Activated naive CD4-positive, alpha-beta T cell treated with anti-CD3 and anti-CD28 coated beads, Interleukin-2, amount 50 U/mL, for 72 hours (primary cell): ENCODE results near the gene CENPX. TPM values are rescaled to one million over a fixed set of nuclear protein-coding genes. Genes with fewer than 3 reads are reported as not detected.
"Not testable (repeated sequence)": the region's sequence is repeated elsewhere in the genome, so short reads cannot be mapped to it uniquely, and the experiment has no call there.

Experiments used
- ATAC-seq, 2 donors: fragments of 150-1000 bp; cut with Tn5 transposase; 2 replicates each; pipeline ENCODE4 v1.10.0; 2021; ENCODE audit warnings: mild to moderate bottlenecking in 2 of 2, moderate library complexity in 2 of 2
- DNase-seq, 2 donors: peaks; one replicate each; pipeline ENCODE4 v3.0.0; 2021 to 2022; ENCODE audit warnings: low spot score in 2 of 2
- H3K27ac Mint-ChIP-seq, 2 donors: one replicate each; pipeline ENCODE4 v1.8.0; 2022; ENCODE audit warnings: mild to moderate bottlenecking in 2 of 2, mixed read lengths in 2 of 2
- H3K36me3 Mint-ChIP-seq, 2 donors: one replicate each; pipeline ENCODE4 v1.8.0; 2022; ENCODE audit warnings: mixed read lengths in 2 of 2
- H3K9me3 Mint-ChIP-seq, 2 donors: one replicate each; pipeline ENCODE4 v1.8.0; 2022; ENCODE audit warnings: mixed read lengths in 2 of 2
- total RNA-seq, 2 donors: library from RNA; stranded (reverse); gene quantifications; one replicate each; pipeline ENCODE4 v1.2.3, GENCODE V29; 2022

CENPX gene
- total RNA-seq, 2 donors from 2014 or later: 47.8 to 62.7 TPM

DNA sequence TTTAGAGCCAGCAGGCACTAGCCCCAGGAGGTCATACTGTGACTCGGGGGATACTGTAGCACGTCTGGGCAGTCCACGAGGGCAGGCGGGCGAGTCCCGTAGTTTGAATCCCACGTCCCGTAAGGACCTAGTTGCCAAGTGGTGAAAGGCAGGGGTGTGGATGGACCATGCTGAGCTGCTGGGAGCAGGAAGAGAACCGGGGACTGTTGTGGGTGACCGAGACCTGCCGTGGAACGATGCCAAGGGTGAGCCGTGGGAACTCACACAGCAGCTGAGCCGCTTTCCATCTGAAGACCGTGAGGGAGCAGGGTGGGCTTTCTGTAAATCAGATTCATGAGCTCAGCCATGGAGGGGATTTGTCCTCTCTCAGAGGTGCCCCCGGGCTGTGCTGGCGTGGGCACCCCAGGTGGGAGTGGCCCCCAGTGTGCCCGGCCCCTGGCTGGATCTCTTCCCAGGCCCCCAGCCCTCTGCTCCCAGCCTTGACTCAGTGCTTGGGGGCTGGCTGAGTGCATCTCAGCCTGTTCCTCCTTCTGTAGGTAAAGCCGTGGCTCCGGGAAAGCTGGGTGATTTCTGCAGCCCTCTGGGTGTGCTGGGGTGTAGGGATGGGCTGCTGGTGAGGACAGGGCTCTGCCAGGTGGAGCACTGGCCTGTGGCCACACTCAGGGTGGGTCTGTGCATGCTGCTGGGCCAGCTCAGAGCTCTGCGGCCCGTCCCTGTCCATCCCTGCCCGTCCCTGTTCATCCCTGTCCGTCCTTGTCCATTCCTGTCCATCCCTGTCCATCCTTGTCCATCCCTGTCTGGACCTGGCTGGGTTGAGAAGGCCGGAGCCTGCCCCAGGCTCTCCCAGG, 31.6 kb downstream of the CENPX start:
- ATAC-seq (peak in 1 of 2 donors; percentile 7), DNase-seq (no peak)
- H3K9me3 Mint-ChIP-seq: no peaks in the 10 kb centered on the region
- H3K36me3 Mint-ChIP-seq: no peaks in the 10 kb centered on the region
- H3K27ac Mint-ChIP-seq: no peak overlapping the region

- Mint-ChIP-seq H3K36me3 (peaks cover 0 to 7% of the 10 kb centered on the region in 2 donors), H3K9me3 (no peaks in the 10 kb centered on the region), H3K27ac (no peak overlapping the region)
- ATAC-seq (no peak), DNase-seq (no peak)
Observed at GRCh38 chr17:81987161-81987770, 35.4 kb downstream of the CENPX start.

DNA sequence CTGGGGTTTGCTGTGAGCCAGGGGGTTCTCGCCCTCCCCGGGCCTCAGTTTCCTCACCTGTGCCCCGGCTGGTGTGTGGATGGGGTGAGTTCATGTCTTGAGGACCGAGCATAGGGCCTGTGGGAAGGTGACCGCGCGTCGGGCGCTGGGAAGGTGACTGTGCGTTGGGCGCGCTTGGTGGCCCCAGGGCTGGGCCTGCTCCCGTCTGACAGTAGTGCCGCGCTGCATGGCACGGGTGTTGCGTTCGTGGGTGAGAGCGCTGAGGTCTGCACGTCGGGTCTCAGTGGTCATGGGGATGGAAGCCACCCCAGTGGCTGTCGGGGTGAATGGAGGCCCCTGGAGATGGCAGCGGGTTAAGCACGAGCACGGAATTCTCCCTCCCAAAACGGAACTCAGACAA, 36.1 kb downstream of the CENPX start:
- DNase-seq (no peak), ATAC-seq (no peak)
- Mint-ChIP-seq H3K9me3 (no peaks in the 10 kb centered on the region), H3K36me3 (peaks cover 0 to 7% of the 10 kb centered on the region in 2 donors), H3K27ac (no peak overlapping the region)

DNA sequence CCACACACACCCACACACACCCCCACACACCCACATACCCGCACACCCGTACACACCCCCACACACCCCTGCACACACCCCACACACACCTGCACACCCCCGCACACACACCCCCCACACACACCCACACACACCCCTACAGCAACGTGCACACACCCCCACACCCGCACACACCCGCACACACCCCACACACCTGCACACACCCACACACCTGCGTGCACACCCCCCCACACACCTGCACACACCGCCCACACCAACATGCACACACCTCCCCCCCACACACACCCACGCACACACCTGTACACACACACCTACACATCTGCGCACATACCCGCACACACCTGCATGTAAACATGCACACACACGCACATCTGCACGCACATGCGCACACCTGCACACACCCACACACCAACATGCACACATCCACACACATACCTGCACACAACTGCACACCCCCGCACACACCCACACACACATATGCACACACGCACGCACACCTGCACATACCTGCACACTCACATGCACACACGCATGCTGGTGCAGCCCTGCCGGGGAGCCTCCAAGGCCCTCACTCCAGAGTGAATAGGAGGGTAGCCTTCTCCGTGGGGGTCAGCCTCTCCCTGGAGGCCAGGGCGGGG, 37.8 kb downstream of the CENPX start:
- no peaks in the 10 kb centered on the region for H3K9me3 Mint-ChIP-seq
- H3K27ac Mint-ChIP-seq: no peak overlapping the region
- ATAC-seq (no peak), DNase-seq (no peak)
- H3K36me3 Mint-ChIP-seq: peaks cover 0 to 7% of the 10 kb centered on the region in 2 donors

GRCh38 chr17:81983639-81984373, 38.9 kb downstream of the CENPX start:
- H3K36me3 Mint-ChIP-seq: peaks cover 7 to 8% of the 10 kb centered on the region in 2 donors
- H3K9me3 Mint-ChIP-seq: no peaks in the 10 kb centered on the region
- DNase-seq (no peak), ATAC-seq (no peak)
- no peak overlapping the region for H3K27ac Mint-ChIP-seq

GRCh38 chr17:81983011-81983638, 39.6 kb downstream of the CENPX start:
- Mint-ChIP-seq H3K36me3 (peaks cover 7 to 10% of the 10 kb centered on the region in 2 donors), H3K9me3 (no peaks in the 10 kb centered on the region), H3K27ac (no peak overlapping the region)
- no peak for DNase-seq
- no peak for ATAC-seq

DNA sequence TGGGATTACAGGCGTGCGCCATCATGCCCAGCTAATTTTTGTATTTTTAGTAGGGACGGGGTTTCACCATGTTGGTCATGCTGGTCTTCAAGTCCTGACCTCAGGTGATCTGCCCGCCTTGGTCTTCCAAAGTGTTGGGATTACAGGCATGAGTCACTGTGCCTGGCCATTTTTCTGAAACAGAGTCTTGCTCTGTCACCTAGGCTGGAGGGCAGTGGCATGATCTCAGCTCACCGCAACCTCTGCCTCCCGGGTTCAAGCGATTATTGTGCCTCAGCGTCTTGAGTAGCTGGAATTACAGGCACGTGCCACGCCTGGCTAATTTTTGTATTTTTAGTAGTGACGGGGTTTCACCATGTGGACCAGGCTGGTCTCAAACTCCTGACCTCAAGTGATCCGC, 41.2 kb downstream of the CENPX start:
- not testable (repeated sequence) for H3K27ac Mint-ChIP-seq, H3K9me3 Mint-ChIP-seq, ATAC-seq, DNase-seq
- peaks cover 7 to 15% of the 10 kb centered on the region in 2 donors for H3K36me3 Mint-ChIP-seq

GRCh38 chr17:81980707-81981343, 41.9 kb downstream of the CENPX start:
- no peak overlapping the region for H3K27ac Mint-ChIP-seq
- ATAC-seq: no peak
- DNase-seq: no peak
- no peaks in the 10 kb centered on the region for H3K9me3 Mint-ChIP-seq
- H3K36me3 Mint-ChIP-seq: peaks cover 13 to 17% of the 10 kb centered on the region in 2 donors

DNA sequence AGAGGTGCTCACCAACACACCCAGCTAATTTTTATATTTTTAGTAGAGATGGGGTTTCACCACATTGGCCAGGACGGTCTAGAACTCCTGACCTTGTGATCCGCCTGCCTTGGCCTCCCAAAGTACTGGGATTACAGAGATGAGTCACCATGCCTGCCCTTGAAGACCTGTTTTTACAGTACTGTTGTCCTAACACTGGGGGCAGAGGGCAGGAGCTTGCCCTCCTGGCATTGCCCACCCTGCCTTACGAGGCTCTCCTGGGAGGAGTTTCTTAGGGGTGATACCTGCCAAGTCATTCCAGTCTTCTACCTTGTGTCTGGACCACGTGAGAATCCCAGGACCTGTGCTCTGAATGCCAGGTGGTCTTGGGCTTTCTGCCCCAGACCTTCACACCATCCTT, 42.6 kb downstream of the CENPX start:
- Mint-ChIP-seq H3K27ac (no peak overlapping the region), H3K9me3 (peaks cover 0 to under 1% of the 10 kb centered on the region in 2 donors), H3K36me3 (peaks cover 11 to 17% of the 10 kb centered on the region in 2 donors)
- no peak for ATAC-seq
- DNase-seq: no peak

DNA sequence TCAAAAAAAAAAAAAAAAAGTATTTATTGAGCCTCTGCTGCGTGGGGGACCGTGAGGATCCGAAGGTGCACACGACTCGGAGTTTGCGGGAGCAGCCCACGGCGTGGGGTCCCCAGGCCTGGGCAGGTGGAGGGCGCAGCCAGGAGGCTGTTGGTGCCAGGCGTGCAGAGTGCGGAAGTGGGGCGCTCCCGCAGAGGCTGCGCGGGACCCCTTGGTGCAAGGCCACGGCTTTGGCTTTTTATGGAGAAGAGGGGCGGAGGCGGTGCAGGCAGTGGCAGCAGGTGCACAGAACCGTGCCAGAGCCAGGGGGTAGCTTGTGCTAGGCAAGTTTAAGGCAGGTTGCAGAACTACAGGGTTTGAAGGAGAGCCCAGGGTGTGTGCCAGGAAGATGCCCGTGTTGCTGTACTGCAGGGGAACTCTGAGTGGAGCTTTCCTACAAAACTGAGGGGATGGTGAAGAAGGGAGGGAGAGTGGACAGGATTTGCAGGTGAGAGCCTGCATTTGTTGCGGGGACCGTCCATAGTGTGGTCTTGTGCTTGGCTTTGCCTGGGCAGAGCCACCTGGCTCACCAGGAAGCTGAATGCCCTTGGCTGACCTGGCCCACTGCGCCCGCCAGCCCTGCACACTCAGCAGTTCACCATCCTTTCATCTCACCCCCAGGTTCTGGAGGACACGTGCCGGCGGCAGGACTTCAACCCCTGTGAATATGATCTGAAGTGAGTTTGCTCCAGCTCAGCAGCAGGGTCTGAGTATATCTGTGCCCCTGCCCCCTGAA, 44.0 kb downstream of the CENPX start:
- peaks cover 0 to 9% of the 10 kb centered on the region in 2 donors for H3K9me3 Mint-ChIP-seq
- H3K27ac Mint-ChIP-seq: peak overlapping the region; percentile 65 to 98
- H3K36me3 Mint-ChIP-seq: peaks cover 7 to 17% of the 10 kb centered on the region in 2 donors
- DNase-seq (no peak), ATAC-seq (no peak)

- peaks cover 7 to 17% of the 10 kb centered on the region in 2 donors for H3K36me3 Mint-ChIP-seq
- H3K9me3 Mint-ChIP-seq: peaks cover 0 to 9% of the 10 kb centered on the region in 2 donors
- DNase-seq (peak; percentile 94 to 95), ATAC-seq (peak; percentile 84 to 94)
- H3K27ac Mint-ChIP-seq: peak within 1 kb of the TSS; percentile 98
Observed at GRCh38 chr17:81977211-81977808, 45.4 kb downstream of the CENPX start, which contains the start of gene ASPSCR1. Gene ASPSCR1, plus strand, starts transcription at chr17:81977629. Its CDS starts 18 bp downstream, at chr17:81977647.

- H3K9me3 Mint-ChIP-seq: peaks cover 0 to 9% of the 10 kb centered on the region in 2 donors
- DNase-seq (peak in 1 of 2 donors; percentile 74), ATAC-seq (peak; percentile 21 to 50)
- H3K27ac Mint-ChIP-seq: peak overlapping the region; percentile 98
- H3K36me3 Mint-ChIP-seq: peaks cover 7 to 17% of the 10 kb centered on the region in 2 donors
Observed at GRCh38 chr17:81976332-81977210, 46.1 kb downstream of the CENPX start.

DNA sequence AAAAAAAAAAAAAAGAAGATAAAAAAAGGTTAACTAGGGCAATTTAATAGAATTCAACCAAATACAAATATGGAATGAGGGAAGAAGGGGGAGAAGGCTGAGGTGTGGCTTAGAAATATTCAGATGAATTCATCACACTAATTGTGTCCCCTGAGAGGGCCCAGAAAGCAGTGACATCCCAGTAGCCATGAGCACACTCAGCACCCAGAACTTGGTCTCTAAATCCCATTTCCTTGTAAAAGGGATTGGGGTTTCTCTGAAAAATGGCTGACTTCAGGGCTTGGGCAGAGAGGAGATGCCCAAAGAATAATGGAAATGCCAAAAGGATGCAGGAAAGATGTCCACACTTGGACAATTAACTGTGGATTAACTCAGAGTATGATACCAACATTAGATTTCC, 49.2 kb downstream of the CENPX start:
- no peak for ATAC-seq
- H3K27ac Mint-ChIP-seq: no peak overlapping the region
- DNase-seq: no peak
- peaks cover 0 to 9% of the 10 kb centered on the region in 2 donors for H3K9me3 Mint-ChIP-seq
- H3K36me3 Mint-ChIP-seq: peaks cover 7% of the 10 kb centered on the region in 2 donors
